GM19372 (cell line): ENCODE data around the gene PIEZO2.

Source experiments
- ATAC-seq: cut with Tn5 transposase; IDR thresholded peaks from one replicate; pipeline ENCODE4 v1.9.1; 2021; ENCODE audit warnings: mild to moderate bottlenecking, low read depth, moderate library complexity; ENCODE audit not compliant: unreplicated experiment

The PIEZO2 gene

GRCh38 chr18:11072632-11073031 lies 76.7 kb downstream of the PIEZO2 start:
- no peak for ATAC-seq

DNA sequence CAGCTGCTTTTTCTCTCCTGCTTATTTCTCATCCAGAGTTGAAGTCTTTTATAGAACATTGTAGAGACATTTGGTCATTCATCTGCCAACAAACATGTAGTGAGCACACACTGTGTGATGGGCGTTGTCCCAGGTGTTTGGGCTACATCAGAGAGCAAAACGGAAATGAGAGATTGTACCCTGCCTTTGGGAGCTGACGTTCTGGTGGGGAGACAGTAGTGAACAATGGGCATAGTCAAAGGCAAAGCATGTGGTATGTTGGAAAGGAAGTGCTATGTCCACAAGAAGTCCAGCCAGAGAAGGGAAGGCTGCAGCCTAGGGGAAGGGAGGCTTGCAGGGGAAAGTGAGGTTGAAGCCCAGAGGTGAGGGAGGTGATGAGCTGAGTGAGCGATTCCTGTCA lies 78.1 kb downstream of the PIEZO2 start:
- ATAC-seq, result no peak

DNA sequence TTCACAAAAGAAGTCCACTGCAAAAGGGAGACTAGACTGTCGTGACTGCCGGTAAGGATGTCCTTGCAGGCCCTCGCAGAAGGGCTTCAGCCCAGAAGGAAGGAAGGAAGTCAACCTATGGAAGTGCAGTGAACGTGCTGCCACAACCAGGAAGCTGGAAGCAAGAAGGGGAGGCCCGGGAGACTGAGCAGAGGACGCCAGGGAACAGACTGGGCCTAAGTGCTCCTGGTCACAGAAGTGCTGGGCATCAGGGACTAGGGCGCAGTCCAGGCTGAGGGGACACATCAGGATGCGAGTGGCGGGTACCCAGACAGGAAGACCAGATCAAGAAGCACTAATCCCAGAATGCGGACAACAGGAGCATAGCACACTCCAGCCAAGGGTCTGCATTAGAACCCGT lies 78.8 kb downstream of the PIEZO2 start:
- no peak for ATAC-seq

GRCh38 chr18:11066038-11066437 lies 83.3 kb downstream of the PIEZO2 start:
- ATAC-seq, result no peak

DNA sequence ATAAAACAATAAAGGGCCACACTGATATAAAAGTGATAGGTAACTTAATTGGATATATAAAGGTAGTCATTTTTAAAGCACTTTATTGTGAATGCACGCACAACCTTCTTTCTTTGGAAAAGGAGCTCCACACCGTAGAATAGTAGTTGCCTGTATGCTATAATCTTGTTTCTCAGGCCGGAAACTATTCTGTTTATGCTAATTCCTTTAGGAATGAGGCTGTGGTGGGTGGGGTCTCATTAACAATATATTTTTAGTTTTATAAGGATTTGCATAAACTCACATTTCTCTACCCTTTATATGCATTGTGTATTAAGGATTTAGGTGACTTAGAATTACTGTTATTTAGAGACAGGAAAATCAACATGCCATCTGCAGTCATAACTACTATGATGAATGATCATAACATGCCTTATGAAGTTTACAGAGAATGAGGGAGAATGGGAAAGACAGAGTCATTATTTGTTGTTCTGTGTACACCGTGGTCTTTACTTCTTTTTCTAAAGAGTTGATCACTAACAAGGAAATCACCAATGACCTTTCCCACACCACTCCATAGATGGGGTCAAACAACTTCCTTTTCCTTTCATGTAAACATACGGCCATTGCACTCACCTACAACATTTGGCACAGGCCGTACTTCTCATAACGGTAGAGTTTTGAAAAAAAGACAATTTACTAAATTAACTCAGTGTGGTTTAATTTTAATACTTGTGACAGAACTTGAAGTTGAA lies 84.5 kb downstream of the PIEZO2 start:
- no peak for ATAC-seq

- no peak for ATAC-seq
Measured at GRCh38 chr18:11064106-11064505, 85.3 kb downstream of the PIEZO2 start.

GRCh38 chr18:11055721-11056120 lies 93.6 kb downstream of the PIEZO2 start:
- no peak for ATAC-seq

DNA sequence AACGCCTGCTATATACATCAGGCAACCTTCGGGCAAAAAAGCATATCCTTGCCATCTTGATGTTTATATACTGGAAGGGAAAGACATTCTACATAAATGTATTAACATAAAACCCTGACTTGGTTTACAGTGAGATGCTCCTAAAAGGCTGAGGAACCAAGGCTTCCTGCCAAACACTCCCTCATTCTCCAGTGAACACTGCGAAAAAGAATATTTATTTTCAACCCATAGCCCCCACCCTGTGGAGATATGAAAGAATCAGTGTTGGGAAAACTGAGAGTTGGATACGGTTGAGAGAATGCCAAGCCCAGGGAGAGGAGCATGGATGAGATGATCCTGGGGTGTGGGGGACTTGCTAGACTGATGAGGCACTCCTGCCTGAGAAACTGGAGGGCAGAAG lies 94.9 kb downstream of the PIEZO2 start:
- no peak for ATAC-seq

DNA sequence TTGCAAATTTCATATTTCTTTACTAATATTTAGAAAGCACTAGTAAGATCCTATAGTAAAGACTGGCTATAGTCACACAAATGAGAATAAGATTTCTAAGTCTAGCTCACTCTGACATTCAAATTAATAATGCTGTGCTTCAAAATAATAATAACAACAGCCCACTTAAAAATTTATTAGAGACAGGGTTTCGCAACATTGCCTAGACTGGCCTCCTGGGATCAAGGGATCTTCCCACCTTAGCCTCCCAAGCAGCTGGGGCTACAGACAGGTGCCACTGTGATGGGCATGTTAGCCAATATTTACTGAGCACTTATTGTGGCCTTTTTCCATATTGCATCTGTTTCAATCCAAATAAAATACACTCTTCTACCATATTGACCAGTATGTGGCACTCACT lies 96.1 kb downstream of the PIEZO2 start:
- no peak for ATAC-seq

- no peak for ATAC-seq
Measured at GRCh38 chr18:11052800-11053199, 96.6 kb downstream of the PIEZO2 start.

DNA sequence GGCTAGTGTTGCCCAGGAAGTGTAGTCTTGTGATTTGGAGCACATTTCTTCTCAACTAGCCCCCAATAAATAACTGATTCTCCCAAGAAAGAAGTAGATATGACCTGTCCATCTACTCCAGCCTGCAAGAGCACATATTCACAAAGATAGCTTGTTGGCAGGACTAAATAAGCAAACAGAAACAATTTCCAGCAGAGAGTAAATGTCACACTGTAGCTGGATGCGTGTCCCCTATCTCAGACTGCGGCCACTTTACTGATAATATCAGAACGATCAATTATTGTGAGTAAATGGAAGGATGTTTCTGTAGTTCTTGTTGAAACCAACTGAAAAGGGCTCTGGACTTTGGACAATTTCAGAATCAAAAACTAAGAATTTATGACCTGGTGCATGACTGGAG lies 97.9 kb downstream of the PIEZO2 start:
- ATAC-seq, result no peak

- no peak for ATAC-seq
Measured at GRCh38 chr18:11050966-11051365, 98.4 kb downstream of the PIEZO2 start.

DNA sequence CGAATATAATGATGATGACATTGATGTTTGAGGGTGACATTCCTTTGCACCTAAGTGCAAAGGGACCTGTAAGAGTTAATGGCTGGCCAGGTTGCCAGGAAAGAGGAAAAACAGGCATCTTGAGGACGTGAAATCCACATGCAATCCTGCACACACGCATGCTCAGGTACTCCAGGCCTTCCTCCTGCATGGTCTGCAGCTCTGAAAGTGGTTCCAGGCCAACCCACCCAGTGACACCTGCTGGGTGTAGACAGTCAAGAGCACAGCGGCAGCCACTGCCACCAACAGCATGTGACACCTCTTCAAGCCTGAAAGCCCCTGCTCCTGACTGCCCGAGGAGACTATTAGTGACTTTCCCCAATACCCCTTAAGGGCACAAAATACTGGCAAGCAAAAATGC lies 101.6 kb downstream of the PIEZO2 start:
- no peak for ATAC-seq

DNA sequence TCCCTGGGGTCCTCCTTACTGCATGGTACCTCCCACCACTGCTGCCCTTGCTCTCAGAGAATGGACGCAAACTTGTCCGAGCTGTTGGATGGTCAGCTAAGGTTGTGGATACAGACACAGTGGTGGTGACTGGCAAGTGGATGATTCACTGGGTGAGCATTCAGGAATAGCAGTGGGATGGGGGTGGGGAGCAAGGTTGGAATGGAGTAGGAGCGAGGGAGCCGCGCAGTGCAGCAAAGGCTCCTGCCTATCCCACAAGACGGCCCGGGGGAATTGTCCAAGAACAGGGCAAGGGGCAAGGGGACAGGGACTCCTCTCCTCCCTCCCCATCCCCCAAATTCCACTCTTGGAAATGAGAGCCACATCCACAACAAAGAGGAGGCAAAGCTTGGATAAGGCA lies 102.2 kb downstream of the PIEZO2 start:
- ATAC-seq, result no peak

DNA sequence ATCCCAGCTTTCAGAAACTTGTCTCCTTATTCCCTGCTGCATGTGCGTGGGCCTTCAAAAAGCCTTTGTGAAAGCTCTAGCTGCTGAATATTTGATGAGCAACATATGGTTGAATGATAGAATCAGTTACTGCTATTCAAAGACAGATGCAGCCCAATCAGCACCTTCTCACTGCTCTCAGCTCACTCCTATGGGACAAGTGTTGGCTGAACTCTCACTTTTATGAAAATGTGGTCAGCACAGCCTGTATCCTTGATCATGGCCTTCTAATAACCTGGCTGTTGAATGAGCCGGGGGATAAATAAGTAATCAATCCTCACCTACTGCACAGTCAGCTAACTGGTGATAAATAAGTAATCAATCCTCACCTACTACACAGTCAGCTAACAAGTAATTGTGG lies 103.2 kb downstream of the PIEZO2 start:
- ATAC-seq, result no peak

DNA sequence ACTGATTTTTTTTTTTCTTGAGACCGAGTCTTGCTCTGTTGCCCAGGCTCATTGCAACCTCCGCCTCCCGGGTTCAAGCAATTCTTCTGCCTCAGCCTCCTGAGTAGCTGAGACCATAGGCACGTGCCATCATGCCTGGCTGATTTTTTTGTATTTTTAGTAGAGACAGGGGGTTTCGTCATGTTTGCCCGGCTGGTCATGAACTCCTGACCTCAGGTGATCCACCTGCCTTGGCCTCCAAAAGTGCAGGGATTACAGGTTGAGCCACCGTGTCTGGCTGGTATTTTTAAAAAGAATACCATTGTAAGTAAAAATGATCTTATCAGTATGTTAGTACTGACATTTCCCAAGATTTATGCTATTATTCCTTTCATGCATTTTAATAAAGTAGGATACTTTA lies 105.7 kb downstream of the PIEZO2 start:
- no peak for ATAC-seq

DNA sequence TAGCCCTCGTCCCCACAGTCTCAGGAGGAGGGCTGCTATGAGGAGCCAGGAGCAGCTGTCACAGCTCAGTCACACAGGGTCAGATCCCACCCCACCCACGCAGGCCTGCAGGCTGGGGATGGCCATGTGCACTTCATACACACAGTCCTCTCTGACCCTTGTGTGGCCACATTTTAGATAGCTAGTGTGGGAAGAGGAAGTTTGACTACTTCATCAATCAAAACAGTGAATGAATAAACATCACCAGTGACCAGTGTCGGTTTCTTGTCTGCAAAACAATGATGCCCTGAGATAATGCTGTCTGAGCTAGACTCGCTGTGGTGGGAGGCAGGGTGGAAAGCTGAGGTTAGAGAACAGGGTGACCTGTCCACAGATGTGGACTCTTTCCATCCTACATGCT lies 107.1 kb downstream of the PIEZO2 start:
- ATAC-seq, result no peak

GRCh38 chr18:11040823-11041656 lies 108.3 kb downstream of the PIEZO2 start:
- no peak for ATAC-seq

- ATAC-seq, result no peak
Measured at GRCh38 chr18:11040359-11040758, 109.0 kb downstream of the PIEZO2 start.

DNA sequence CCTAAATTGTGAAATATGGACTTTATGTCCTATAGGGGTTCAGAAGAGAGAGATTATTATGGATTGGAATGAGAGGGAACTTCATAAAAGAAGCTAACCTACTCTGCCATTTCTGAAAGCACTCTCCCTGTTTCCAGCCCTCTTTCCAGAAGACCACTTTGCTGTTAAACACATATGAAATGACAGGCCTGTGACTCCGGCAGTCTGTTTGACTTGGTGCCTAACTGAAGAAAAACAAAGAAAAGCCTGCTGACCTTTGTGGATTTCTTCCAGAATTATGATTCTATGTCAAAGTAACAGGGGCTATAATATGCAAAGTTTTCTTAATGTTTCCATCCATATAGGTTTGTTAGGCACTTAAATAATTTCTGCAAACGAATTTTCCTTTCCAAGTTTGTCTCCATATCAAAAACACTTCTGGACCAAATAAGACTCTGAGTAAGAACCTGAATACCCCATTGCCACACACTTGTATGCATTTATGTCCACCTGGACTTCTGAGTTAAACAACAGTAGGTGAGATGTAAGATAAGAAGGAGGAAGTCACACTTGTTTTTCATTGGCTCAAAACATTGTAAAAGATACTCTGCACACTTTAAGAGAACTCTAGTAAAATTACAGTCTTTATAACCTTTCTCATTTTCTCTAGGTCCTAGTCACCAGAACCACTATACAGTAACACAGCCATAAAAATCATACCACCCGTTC lies 111.7 kb downstream of the PIEZO2 start:
- no peak for ATAC-seq

GRCh38 chr18:11035814-11036495 lies 113.4 kb downstream of the PIEZO2 start:
- no peak for ATAC-seq
